Liver (tissue), 3 donors: ENCODE measurements around the gene ZNF778.

Source experiments
- ATF3 ChIP-seq: IDR thresholded peaks from 2 replicates; pipeline ENCODE4 v1.6.1; 2016; ENCODE audit warnings: antibody characterized with exemption
- CTCF ChIP-seq: fragments of 150-350 bp; IDR thresholded peaks from 2 replicates; pipeline ENCODE4 v1.5.1; 2017; ENCODE audit warnings: improper control_type of control experiment, low read depth, low read length; ENCODE audit not compliant: missing input control
- EGR1 ChIP-seq, 2 donors: IDR thresholded peaks; 2 replicates each; pipeline ENCODE4 v1.6.1; 2016 to 2018; ENCODE audit warnings: antibody characterized with exemption in 2 of 2, low read depth in 2 of 2
- GABPA ChIP-seq, 2 donors: IDR thresholded peaks in 1 of 2; conservative IDR thresholded peaks in 1 of 2; 2 replicates each; pipeline ENCODE4 v1.6.1; 2016; ENCODE audit warnings: antibody characterized with exemption in 2 of 2, mild to moderate bottlenecking in 1 of 2, moderate library complexity in 1 of 2
- HNF4G ChIP-seq: IDR thresholded peaks from 2 replicates; pipeline ENCODE4 v1.6.1; 2016; ENCODE audit warnings: antibody characterized with exemption
- JUND ChIP-seq, 2 donors: IDR thresholded peaks; 2 replicates each; pipeline ENCODE4 v1.6.1; 2016; ENCODE audit warnings: antibody characterized with exemption in 2 of 2
- RAD21 ChIP-seq, 2 donors: IDR thresholded peaks; 2 replicates each; pipeline ENCODE4 v1.6.1; 2016; ENCODE audit warnings: antibody characterized with exemption in 2 of 2, mild to moderate bottlenecking in 2 of 2
- REST ChIP-seq: IDR thresholded peaks from 2 replicates; pipeline ENCODE4 v1.6.1; 2016; ENCODE audit warnings: antibody characterized with exemption, mild to moderate bottlenecking
- RXRA ChIP-seq, 2 donors: IDR thresholded peaks; 2 replicates each; pipeline ENCODE4 v1.6.1; 2017 to 2018; ENCODE audit warnings: antibody characterized with exemption in 2 of 2, mild to moderate bottlenecking in 1 of 2
- SP1 ChIP-seq: IDR thresholded peaks from 2 replicates; pipeline ENCODE4 v1.6.1; 2018; ENCODE audit warnings: antibody characterized with exemption, mild to moderate bottlenecking
- TAF1 ChIP-seq: conservative IDR thresholded peaks from 2 replicates; pipeline ENCODE4 v1.6.1; 2016; ENCODE audit warnings: antibody characterized with exemption, mild to moderate bottlenecking
- YY1 ChIP-seq: IDR thresholded peaks from 2 replicates; pipeline ENCODE4 v1.6.1; 2016; ENCODE audit warnings: antibody characterized with exemption, mild to moderate bottlenecking
- ZBTB33 ChIP-seq: IDR thresholded peaks from 2 replicates; pipeline ENCODE4 v1.6.1; 2016; ENCODE audit warnings: antibody characterized with exemption
- donor health status: healthy.
- donor health status: healthy.

- no peak for TF ChIP-seq CTCF
- TF ChIP-seq HNF4G: no peak
- TF ChIP-seq JUND (IDR thresholded peaks at IDR 0.05): no peak
- no peak for TF ChIP-seq EGR1 (IDR thresholded peaks at IDR 0.05; ENCODE audit: low read depth in 2 of 2)
- TF ChIP-seq TAF1: no peak
- peak in 1 of 2 donors; percentile 12 for TF ChIP-seq GABPA (IDR thresholded peaks at IDR 0.05 in 1 of 2, conservative IDR thresholded peaks at IDR 0.05 in 1 of 2)
- no peak for TF ChIP-seq YY1
- no peak for TF ChIP-seq REST
- TF ChIP-seq ZBTB33: no peak
- TF ChIP-seq ATF3: no peak
- TF ChIP-seq SP1: no peak
- no peak for TF ChIP-seq RXRA (IDR thresholded peaks at IDR 0.05)
- TF ChIP-seq RAD21 (IDR thresholded peaks at IDR 0.05): no peak
These were observed 29.6 kb downstream of the ZNF778 start for GRCh38 chr16:89246903-89247733.
